ENCODE results near the gene NLRP5. TPM values are rescaled to one million over a fixed set of nuclear protein-coding genes. Genes with fewer than 3 reads are reported as not detected.

Gene NLRP5
- total RNA-seq, 2 experiments from 2014 or later = not detected

- no TSS peak for BruUV-seq (replicated peaks)
- Histone ChIP-seq H3K4me1 (ENCODE audit: insufficient read depth, low read length, poor library complexity, severe bottlenecking) (peaks cover 10% of the 10 kb centered on the region), H3K9me2 (ENCODE audit: insufficient read depth, low read length) (no peaks in the 10 kb centered on the region), H3K79me2 (ENCODE audit: insufficient read depth, low read depth, low read length) (no peaks in the 10 kb centered on the region), H2AFZ (ENCODE audit: low read length) (no peak overlapping the region), H3K4me3 (ENCODE audit: low read depth, low read length, poor library complexity, severe bottlenecking) (no peak overlapping the region), H3K9me3 (ENCODE audit: low read length) (no peaks in the 10 kb centered on the region), H3K27ac (ENCODE audit: low read depth, low read length, poor library complexity, severe bottlenecking) (no peak overlapping the region), H3K4me2 (ENCODE audit: low read length) (no peak overlapping the region), H4K20me1 (ENCODE audit: insufficient read depth, low read length) (no peaks in the 10 kb centered on the region), H3K36me3 (ENCODE audit: insufficient read depth, low read length) (peaks cover 3% of the 10 kb centered on the region; the same call in 1 of the 2 replicates)
- CTCF ChIA-PET (ENCODE audit: unreplicated experiment) = no interaction called here
- DNase-seq (ENCODE audit: low spot score) = no peak
- POLR2A ChIA-PET = no interaction called here
- intact Hi-C loops (cut with micrococcal nuclease; ENCODE audit: unreplicated experiment) = no loop called here
- TF ChIP-seq CTCF (conservative IDR thresholded peaks at IDR 0.05; ENCODE audit: low read length) (no peak), EZH2phosphoT487 (IDR thresholded peaks at IDR 0.05; ENCODE audit: borderline replicate concordance, low read depth, low read length) (no peak)
Measured at GRCh38 chr19:56083668-56084067, 97.1 kb downstream of the NLRP5 start.

GRCh38 chr19:56084835-56085536, 98.4 kb downstream of the NLRP5 start:
- no peaks in the 10 kb centered on the region for H4K20me1 ChIP-seq (ENCODE audit: insufficient read depth, low read length)
- H3K27ac ChIP-seq (ENCODE audit: low read depth, low read length, poor library complexity, severe bottlenecking) = no peak overlapping the region
- no TSS peak for BruUV-seq (replicated peaks)
- DNase-seq (ENCODE audit: low spot score) = no peak
- peaks cover 10% of the 10 kb centered on the region for H3K4me1 ChIP-seq (ENCODE audit: insufficient read depth, low read length, poor library complexity, severe bottlenecking)
- H2AFZ ChIP-seq (ENCODE audit: low read length) = no peak overlapping the region
- ChIA-PET CTCF (ENCODE audit: unreplicated experiment) (no interaction called here), POLR2A (no interaction called here)
- no peak for TF ChIP-seq EZH2phosphoT487 (IDR thresholded peaks at IDR 0.05; ENCODE audit: borderline replicate concordance, low read depth, low read length)
- no peak for TF ChIP-seq CTCF (conservative IDR thresholded peaks at IDR 0.05; ENCODE audit: low read length)
- no peaks in the 10 kb centered on the region for H3K9me3 ChIP-seq (ENCODE audit: low read length)
- H3K79me2 ChIP-seq (ENCODE audit: insufficient read depth, low read depth, low read length) = no peaks in the 10 kb centered on the region
- peaks cover 14% of the 10 kb centered on the region; the same call in 1 of the 2 replicates for H3K36me3 ChIP-seq (ENCODE audit: insufficient read depth, low read length)
- intact Hi-C loops (cut with micrococcal nuclease; ENCODE audit: unreplicated experiment) = no loop called here
- no peak overlapping the region for H3K4me2 ChIP-seq (ENCODE audit: low read length)
- H3K9me2 ChIP-seq (ENCODE audit: insufficient read depth, low read length) = no peaks in the 10 kb centered on the region
- no peak overlapping the region for H3K4me3 ChIP-seq (ENCODE audit: low read depth, low read length, poor library complexity, severe bottlenecking)

- peaks cover 8% of the 10 kb centered on the region for H3K4me1 ChIP-seq (ENCODE audit: insufficient read depth, low read length, poor library complexity, severe bottlenecking)
- H3K4me2 ChIP-seq (ENCODE audit: low read length) = no peak overlapping the region
- no peak overlapping the region for H3K27ac ChIP-seq (ENCODE audit: low read depth, low read length, poor library complexity, severe bottlenecking)
- no peaks in the 10 kb centered on the region for H3K79me2 ChIP-seq (ENCODE audit: insufficient read depth, low read depth, low read length)
- intact Hi-C loops (cut with micrococcal nuclease; ENCODE audit: unreplicated experiment) = no loop called here
- ChIA-PET POLR2A (no interaction called here), CTCF (ENCODE audit: unreplicated experiment) (no interaction called here)
- H3K9me3 ChIP-seq (ENCODE audit: low read length) = no peaks in the 10 kb centered on the region
- no peaks in the 10 kb centered on the region for H3K9me2 ChIP-seq (ENCODE audit: insufficient read depth, low read length)
- no peak overlapping the region for H2AFZ ChIP-seq (ENCODE audit: low read length)
- H3K4me3 ChIP-seq (ENCODE audit: low read depth, low read length, poor library complexity, severe bottlenecking) = no peak overlapping the region
- peaks cover 14% of the 10 kb centered on the region; the same call in 1 of the 2 replicates for H3K36me3 ChIP-seq (ENCODE audit: insufficient read depth, low read length)
- H4K20me1 ChIP-seq (ENCODE audit: insufficient read depth, low read length) = no peaks in the 10 kb centered on the region
- DNase-seq (ENCODE audit: low spot score) = no peak
- TF ChIP-seq EZH2phosphoT487 (IDR thresholded peaks at IDR 0.05; ENCODE audit: borderline replicate concordance, low read depth, low read length) (no peak), CTCF (conservative IDR thresholded peaks at IDR 0.05; ENCODE audit: low read length) (no peak)
- BruUV-seq (replicated peaks) = no TSS peak
Measured at GRCh38 chr19:56085571-56086275, 99.1 kb downstream of the NLRP5 start.
